ENCODE measurements around the gene SLC1A2. TPM values are rescaled to one million over a fixed set of nuclear protein-coding genes. Genes with fewer than 3 reads are reported as not detected.

Gene SLC1A2
- total RNA-seq, 1 experiment from 2014 or later, result 0.50 TPM

DNA sequence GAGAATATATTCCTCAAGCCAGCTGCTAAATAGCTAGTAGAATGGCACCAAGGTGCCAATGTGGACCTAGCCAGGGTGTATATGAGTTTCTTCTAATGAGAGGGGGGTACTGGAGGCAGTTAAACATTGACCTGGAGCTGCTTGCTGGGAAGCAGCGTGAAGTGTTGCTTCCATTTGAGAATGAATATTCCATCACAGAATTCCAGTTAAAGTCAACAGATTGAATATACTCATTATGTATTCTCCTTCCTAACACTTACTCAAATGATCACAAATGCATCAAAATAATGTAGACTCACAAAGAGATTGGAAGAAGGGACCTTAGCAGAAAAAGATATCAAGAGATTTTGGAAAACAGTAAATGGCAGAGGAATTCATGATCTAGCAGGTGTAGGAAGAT is 178.3 kb downstream of the SLC1A2 start:
- no peaks in the 10 kb centered on the region for H3K36me3 Mint-ChIP-seq
- no peak for ATAC-seq
- ChIA-PET POLR2A (interaction anchor here (0.7 kb wide), 1 partner anchor 181 kb away, joined by 4 read pairs; no protein-coding TSS in a partner anchor), CTCF (interaction anchor here (1.1 kb wide), 1 partner anchor 316 kb away, joined by 3 read pairs; no protein-coding TSS in a partner anchor)
- no peak overlapping the region for H3K27ac Mint-ChIP-seq
- no peak overlapping the region for H3K4me3 Mint-ChIP-seq
- TF ChIP-seq ZNF121 (CRISPR knock-in tag; IDR thresholded peaks at IDR 0.05) (no peak), FOXP1 (CRISPR knock-in tag; IDR thresholded peaks at IDR 0.05; ENCODE audit: borderline replicate concordance) (no peak), JAZF1 (CRISPR knock-in tag; IDR thresholded peaks at IDR 0.05) (no peak), PRRX2 (CRISPR knock-in tag; IDR thresholded peaks at IDR 0.05) (no peak), JUN (CRISPR knock-in tag; IDR thresholded peaks at IDR 0.05) (no peak), GRHL2 (CRISPR knock-in tag; IDR thresholded peaks at IDR 0.05; ENCODE audit: insufficient replicate concordance, severe bottlenecking) (no peak), CREB1 (CRISPR knock-in tag; IDR thresholded peaks at IDR 0.05) (no peak), GABPB1 (CRISPR knock-in tag; IDR thresholded peaks at IDR 0.05) (no peak), GTF2I (CRISPR knock-in tag; conservative IDR thresholded peaks at IDR 0.05) (no peak)
- TF ChIP-seq, protein P1, sequence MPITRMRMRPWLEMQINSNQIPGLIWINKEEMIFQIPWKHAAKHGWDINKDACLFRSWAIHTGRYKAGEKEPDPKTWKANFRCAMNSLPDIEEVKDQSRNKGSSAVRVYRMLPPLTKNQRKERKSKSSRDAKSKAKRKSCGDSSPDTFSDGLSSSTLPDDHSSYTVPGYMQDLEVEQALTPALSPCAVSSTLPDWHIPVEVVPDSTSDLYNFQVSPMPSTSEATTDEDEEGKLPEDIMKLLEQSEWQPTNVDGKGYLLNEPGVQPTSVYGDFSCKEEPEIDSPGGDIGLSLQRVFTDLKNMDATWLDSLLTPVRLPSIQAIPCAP (CRISPR knock-in tag; IDR thresholded peaks at IDR 0.05), result no peak
- TF ChIP-seq, protein P2, sequence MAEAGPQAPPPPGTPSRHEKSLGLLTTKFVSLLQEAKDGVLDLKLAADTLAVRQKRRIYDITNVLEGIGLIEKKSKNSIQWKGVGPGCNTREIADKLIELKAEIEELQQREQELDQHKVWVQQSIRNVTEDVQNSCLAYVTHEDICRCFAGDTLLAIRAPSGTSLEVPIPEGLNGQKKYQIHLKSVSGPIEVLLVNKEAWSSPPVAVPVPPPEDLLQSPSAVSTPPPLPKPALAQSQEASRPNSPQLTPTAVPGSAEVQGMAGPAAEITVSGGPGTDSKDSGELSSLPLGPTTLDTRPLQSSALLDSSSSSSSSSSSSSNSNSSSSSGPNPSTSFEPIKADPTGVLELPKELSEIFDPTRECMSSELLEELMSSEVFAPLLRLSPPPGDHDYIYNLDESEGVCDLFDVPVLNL (CRISPR knock-in tag; IDR thresholded peaks at IDR 0.05; ENCODE audit: borderline replicate concordance, low read depth), result no peak
- TF ChIP-seq, protein P3, sequence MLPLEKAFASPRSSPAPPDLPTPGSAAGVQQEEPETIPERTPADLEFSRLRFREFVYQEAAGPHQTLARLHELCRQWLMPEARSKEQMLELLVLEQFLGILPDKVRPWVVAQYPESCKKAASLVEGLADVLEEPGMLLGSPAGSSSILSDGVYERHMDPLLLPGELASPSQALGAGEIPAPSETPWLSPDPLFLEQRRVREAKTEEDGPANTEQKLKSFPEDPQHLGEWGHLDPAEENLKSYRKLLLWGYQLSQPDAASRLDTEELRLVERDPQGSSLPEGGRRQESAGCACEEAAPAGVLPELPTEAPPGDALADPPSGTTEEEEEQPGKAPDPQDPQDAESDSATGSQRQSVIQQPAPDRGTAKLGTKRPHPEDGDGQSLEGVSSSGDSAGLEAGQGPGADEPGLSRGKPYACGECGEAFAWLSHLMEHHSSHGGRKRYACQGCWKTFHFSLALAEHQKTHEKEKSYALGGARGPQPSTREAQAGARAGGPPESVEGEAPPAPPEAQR (CRISPR knock-in tag; IDR thresholded peaks at IDR 0.05), result no peak
- peaks cover 16% of the 10 kb centered on the region for H3K4me1 Mint-ChIP-seq
- H3K9me3 Mint-ChIP-seq, result no peaks in the 10 kb centered on the region
- H3K27me3 Mint-ChIP-seq (ENCODE audit: low read depth), result no peaks in the 10 kb centered on the region; the same call in 1 of the 2 replicates
- no peak for DNase-seq (ENCODE audit: low spot score)

DNA sequence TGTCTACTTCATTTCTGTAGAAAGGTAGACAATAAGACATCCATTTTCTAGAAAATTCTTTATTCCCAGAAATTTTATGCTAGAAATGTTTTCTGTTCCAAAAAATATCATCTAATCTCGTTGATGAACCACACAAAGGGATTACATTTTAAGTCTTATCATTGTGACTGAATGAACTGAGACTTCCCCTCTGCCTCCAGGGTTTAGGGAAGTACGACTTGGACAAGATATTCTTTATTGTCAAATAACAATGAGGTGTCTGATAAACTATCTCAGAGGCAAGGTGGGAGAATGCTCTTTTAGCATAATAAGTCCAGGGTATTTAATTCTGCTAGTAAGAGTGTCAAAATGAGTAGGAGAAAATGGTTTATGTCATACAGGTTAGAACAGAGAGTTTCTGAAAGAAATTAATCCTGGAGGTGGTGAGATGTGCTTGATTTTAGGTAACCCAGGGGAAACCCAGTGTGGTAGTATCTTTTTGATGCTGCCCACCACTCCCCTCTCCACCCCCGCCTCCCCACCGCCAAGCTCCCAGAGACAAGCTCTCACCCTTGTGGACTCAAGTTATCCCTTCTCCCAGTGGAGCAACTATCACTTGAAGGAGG is 179.8 kb downstream of the SLC1A2 start:
- Mint-ChIP-seq H3K4me3 (no peak overlapping the region), H3K4me1 (peaks cover 16% of the 10 kb centered on the region), H3K27me3 (ENCODE audit: low read depth) (no peaks in the 10 kb centered on the region; the same call in 1 of the 2 replicates), H3K27ac (no peak overlapping the region), H3K36me3 (peaks cover 4% of the 10 kb centered on the region; the same call in 1 of the 2 replicates), H3K9me3 (peaks cover 6% of the 10 kb centered on the region)
- ATAC-seq (no peak), DNase-seq (ENCODE audit: low spot score) (no peak)
- ChIA-PET POLR2A (no interaction called here), CTCF (interaction anchor here (0.6 to 1.1 kb wide), 4 partner anchors 66 to 315 kb away, joined by 3 read pairs; no protein-coding TSS in a partner anchor)
- TF ChIP-seq, protein P4, sequence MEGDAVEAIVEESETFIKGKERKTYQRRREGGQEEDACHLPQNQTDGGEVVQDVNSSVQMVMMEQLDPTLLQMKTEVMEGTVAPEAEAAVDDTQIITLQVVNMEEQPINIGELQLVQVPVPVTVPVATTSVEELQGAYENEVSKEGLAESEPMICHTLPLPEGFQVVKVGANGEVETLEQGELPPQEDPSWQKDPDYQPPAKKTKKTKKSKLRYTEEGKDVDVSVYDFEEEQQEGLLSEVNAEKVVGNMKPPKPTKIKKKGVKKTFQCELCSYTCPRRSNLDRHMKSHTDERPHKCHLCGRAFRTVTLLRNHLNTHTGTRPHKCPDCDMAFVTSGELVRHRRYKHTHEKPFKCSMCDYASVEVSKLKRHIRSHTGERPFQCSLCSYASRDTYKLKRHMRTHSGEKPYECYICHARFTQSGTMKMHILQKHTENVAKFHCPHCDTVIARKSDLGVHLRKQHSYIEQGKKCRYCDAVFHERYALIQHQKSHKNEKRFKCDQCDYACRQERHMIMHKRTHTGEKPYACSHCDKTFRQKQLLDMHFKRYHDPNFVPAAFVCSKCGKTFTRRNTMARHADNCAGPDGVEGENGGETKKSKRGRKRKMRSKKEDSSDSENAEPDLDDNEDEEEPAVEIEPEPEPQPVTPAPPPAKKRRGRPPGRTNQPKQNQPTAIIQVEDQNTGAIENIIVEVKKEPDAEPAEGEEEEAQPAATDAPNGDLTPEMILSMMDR (IDR thresholded peaks at IDR 0.05), result no peak
- TF ChIP-seq, protein P5, sequence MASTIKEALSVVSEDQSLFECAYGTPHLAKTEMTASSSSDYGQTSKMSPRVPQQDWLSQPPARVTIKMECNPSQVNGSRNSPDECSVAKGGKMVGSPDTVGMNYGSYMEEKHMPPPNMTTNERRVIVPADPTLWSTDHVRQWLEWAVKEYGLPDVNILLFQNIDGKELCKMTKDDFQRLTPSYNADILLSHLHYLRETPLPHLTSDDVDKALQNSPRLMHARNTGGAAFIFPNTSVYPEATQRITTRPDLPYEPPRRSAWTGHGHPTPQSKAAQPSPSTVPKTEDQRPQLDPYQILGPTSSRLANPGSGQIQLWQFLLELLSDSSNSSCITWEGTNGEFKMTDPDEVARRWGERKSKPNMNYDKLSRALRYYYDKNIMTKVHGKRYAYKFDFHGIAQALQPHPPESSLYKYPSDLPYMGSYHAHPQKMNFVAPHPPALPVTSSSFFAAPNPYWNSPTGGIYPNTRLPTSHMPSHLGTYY (CRISPR knock-in tag; IDR thresholded peaks at IDR 0.05), result no peak
- TF ChIP-seq, protein P6, sequence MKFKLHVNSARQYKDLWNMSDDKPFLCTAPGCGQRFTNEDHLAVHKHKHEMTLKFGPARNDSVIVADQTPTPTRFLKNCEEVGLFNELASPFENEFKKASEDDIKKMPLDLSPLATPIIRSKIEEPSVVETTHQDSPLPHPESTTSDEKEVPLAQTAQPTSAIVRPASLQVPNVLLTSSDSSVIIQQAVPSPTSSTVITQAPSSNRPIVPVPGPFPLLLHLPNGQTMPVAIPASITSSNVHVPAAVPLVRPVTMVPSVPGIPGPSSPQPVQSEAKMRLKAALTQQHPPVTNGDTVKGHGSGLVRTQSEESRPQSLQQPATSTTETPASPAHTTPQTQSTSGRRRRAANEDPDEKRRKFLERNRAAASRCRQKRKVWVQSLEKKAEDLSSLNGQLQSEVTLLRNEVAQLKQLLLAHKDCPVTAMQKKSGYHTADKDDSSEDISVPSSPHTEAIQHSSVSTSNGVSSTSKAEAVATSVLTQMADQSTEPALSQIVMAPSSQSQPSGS (CRISPR knock-in tag; IDR thresholded peaks at IDR 0.05; ENCODE audit: borderline replicate concordance, low read depth), result no peak
- TF ChIP-seq NR1H2 (CRISPR knock-in tag; IDR thresholded peaks at IDR 0.05) (no peak), RELA (CRISPR knock-in tag; IDR thresholded peaks at IDR 0.05; ENCODE audit: borderline replicate concordance) (no peak), ZNF317 (CRISPR knock-in tag; IDR thresholded peaks at IDR 0.05; ENCODE audit: borderline replicate concordance, low read depth) (no peak), FOXP1 (CRISPR knock-in tag; IDR thresholded peaks at IDR 0.05; ENCODE audit: borderline replicate concordance) (no peak), TEAD1 (CRISPR knock-in tag; IDR thresholded peaks at IDR 0.05) (no peak), TCF7 (CRISPR knock-in tag; IDR thresholded peaks at IDR 0.05; ENCODE audit: low read depth) (no peak)
- TF ChIP-seq, protein P7, sequence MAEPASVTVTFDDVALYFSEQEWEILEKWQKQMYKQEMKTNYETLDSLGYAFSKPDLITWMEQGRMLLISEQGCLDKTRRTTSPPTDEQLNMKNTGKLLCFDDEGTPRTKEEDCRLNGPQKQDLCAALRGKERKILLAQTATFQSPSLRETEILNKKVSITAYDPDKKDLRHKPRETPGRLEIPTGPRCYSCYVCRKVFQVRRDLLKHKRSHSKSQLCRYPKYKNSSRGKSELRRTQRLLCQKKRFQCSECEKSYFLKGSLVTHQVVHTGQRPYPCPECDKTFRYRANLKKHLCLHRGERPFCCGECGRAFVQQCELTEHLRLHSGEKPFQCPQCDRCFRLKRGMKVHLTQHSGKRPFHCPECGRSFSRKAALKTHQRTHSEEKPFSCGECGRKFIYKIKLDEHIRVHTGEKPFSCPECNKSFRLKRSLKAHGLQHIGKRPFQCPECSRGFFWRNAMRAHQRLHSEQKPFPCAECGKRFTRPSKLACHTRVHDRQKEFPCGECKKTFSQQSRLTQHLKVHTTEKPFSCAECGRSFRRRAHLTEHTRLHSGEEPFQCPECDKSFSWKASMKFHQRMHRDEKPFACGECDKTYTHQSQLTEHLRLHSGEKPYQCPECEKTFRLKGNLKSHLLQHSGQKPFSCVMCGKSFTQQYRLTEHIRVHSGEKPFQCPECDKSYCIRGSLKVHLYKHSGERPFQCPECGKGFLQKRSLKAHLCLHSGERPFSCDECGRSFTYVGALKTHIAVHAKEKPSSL (CRISPR knock-in tag; conservative IDR thresholded peaks at IDR 0.05), result no peak
- TF ChIP-seq, protein P8, sequence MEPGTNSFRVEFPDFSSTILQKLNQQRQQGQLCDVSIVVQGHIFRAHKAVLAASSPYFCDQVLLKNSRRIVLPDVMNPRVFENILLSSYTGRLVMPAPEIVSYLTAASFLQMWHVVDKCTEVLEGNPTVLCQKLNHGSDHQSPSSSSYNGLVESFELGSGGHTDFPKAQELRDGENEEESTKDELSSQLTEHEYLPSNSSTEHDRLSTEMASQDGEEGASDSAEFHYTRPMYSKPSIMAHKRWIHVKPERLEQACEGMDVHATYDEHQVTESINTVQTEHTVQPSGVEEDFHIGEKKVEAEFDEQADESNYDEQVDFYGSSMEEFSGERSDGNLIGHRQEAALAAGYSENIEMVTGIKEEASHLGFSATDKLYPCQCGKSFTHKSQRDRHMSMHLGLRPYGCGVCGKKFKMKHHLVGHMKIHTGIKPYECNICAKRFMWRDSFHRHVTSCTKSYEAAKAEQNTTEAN (CRISPR knock-in tag; IDR thresholded peaks at IDR 0.05), result no peak
